HG03439 (cell line): Measurements from ENCODE around the gene HOXC12.

Source experiments
- ATAC-seq: cut with Tn5 transposase; IDR thresholded peaks from one replicate; pipeline ENCODE4 v1.9.1; 2021; ENCODE audit warnings: mild to moderate bottlenecking, moderate library complexity; ENCODE audit not compliant: unreplicated experiment

Gene HOXC12

GRCh38 chr12:53940443-53941014 is 14.2 kb upstream of the HOXC12 start:
- no peak for ATAC-seq

GRCh38 chr12:53941187-53941586 is 13.5 kb upstream of the HOXC12 start:
- ATAC-seq = no peak

DNA sequence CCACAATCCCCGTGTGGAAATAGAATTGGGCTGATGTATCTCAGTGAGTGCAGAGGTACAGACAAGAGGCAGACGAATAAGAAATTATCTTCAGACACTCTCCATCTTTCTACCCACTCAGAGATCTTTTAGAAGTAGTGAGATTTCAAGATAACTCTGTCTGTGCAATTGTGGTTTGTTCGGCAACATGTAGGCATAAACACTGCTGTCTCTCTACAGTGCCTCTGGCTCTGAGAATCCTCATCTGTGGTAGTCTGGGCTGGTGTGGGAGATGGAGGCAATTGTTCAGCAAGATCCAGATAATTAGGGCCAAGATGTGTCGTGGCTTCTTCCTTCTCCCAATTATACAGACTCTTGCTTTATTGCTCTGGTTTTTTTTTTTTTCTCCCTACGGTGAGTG is 13.0 kb upstream of the HOXC12 start:
- no peak for ATAC-seq

- no peak for ATAC-seq
Observed at GRCh38 chr12:53942467-53942997, 12.2 kb upstream of the HOXC12 start.

DNA sequence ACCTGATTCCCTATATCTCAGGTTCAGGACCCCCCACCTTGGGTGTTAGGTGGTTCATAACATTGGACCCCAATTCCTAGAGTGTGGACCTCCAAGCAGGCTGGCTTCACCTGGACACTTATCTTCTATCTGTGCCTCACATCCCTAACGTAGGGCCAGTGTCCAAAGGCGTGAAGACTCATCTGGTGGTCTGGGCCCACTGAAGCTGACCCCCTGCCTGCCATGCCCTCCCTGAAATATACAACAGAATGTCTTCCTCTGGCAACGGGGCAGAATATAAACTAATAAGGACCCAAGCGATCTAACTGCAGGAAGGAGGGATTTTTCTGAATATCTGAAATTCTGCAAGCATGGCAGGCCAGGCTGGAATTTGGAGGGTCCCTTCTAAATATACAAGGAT is 10.5 kb upstream of the HOXC12 start:
- ATAC-seq = no peak

- ATAC-seq = no peak
Observed at GRCh38 chr12:53944907-53945847, 9.5 kb upstream of the HOXC12 start.

DNA sequence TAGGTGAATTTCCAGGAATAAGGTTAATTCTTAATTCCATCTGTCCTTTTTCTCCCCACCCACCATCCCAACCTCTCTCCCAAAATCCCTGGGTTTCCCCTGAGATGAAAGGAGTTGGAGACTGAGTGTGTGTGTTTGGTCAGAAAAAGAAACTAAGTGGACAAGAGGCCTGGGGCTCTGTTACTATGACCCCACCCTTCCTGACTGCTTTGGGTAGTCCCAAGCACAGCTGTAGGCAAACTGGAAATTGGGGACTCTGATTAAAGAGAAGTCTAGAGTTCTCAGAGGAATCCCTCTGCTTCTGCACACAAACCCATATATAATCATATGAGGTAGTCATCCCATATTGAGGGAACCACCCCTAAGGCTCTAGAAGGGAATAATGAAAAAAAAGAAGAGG is 7.0 kb upstream of the HOXC12 start:
- ATAC-seq = no peak

DNA sequence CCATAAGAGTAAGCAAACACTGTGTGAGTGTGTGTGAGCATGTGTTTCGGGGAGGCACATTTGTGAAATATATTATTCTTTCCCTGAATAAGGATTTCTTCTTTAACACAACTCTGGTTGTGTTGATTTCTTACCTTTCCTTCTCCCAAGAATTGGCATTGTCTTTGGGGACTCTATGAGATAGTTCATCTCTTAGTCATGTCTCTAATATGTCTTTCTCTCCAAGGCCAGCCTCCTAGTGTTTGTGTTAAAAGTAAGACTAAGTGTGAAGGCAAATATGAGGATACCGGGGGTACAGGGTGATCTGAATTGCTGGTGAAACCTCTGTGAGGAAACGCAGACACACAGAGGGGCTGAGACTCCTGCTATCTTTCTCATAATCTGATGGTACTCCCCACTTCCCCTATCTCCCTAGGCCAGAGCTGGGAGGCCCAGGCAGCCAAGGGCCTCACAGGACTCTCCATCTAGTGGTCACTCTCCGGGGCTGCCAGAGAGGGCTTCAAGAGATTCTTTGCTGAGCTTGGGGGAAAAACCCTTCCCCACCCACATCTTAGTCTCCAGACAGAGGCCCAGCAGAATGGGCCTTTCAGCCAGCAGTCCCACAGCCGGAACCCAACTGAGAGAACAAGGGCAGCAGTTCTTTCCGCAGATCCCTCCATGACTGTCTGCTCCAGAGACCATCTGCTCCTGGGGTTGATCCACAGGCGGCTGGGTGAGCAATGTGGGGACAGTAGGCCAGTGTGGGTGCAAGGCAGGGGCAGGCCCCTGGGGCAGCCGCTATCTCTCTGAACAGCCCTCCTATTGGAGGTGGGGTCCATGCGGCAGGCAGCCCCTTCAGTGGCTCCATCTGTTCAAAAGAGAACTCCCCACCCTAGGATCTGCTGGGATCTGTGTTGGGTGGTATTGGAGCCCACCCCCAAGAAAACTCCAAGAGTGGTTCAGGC is 5.8 kb upstream of the HOXC12 start:
- no peak for ATAC-seq

DNA sequence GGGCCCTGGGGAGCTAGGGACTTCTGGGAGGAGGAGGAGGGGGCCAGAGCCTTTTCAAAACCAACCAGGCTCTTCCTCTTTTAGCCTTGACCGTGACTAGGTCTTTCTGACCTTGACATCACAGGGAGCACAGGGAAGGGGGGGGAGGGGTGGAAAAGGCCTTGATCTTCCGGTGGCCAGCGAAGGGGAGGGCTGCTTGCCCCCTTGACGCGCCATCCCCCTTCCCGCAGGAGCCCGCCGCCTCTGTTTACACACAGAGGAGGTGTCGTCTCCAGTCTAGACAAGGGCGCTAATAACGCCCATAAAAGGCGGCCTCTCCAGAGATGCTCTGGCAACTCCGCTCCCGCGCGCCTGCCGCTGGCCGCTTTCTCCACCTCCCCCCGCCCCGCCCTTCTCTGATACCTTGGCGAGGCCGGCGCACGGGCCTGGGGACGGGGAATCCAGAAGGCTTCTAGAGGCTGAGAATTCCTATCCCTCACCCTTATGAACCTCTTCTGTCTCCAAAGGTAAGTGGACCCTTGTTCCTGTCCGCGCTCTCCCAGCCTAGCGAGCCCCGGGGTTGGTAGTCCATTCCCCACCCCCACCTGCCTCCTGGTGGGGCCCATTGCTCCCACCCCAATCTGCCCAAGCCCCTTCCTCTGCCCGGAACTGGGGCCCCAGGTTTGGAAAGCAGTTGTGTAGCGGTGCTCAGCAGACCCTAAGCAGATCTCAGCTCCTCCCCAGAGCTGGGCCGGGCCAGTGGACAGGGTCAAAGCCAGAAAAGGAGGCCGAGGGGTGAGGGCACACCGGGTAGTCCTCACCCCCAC is 4.9 kb upstream of the HOXC12 start:
- ATAC-seq = no peak

DNA sequence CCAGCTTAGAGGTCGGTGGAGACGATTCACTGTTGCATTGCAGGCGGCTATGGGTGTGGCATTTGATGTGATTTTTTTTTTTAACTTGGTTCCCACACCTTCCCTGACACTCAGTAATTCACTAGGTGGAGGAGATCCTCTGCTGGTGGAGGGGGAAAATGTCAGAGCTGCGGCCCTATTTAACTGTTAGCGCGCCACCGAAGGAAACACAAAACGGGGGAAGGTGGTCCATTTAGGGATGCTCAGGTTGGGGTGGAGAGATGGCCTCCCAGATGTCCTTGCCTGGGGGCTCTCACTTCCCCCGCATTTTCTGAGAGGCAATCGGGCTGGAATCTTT is 4.3 kb upstream of the HOXC12 start:
- no peak for ATAC-seq

- no peak for ATAC-seq
Observed at GRCh38 chr12:53950789-53951576, 3.7 kb upstream of the HOXC12 start.

DNA sequence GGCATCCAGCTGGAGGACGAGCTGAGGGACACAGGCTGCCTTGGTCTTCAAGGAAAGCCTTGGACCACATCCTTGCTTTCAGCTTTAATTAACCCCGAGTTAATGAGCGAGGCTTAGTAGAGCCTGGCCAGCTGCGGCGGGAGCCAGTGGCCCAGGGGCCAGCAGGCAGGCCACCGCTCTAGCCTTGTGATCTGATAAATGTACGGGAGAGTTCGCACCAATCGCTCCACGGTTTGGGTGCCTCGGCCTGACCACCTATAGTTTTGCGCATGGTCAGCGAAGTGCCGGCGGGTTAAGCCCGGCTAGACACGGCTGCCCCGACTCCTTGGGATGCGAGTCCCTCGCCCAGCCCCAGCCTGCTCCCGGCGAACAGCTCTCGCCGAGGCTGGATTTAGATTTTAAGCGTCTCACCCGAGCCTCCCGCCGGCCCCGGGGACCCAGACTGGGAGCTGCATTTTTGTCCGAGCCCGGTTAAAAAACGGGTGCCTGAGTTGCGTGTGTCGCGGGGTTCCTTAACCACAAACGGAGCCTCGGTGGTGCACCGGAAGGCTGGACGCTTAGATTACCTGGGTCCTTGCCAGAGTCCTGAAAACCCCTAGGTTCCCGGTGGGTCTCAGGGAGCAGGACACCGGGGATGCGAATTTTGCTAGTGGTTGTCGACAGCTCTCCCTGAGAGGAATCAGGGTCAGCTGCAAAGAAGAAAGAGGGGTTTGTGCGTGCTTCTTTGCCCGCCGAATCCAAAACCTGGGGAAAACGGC is 2.9 kb upstream of the HOXC12 start:
- no peak for ATAC-seq

DNA sequence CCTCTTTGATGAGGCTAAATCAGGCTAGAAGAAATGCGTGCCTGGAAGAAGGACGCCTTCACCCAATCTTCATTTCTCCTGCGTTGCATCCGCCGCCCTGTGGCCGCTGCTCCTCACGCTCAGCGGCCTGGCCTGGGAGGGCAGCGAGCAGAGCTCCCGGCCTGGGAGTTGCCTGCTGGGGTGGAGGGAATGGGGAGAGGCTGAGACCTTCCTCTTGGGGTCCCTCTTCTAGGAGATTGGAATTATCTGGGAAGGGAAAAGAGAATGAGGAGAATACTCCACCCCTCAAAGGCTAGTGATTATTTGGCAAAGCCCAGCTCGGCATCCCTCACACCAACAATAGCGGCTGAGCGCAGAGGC is 2.4 kb upstream of the HOXC12 start:
- no peak for ATAC-seq

DNA sequence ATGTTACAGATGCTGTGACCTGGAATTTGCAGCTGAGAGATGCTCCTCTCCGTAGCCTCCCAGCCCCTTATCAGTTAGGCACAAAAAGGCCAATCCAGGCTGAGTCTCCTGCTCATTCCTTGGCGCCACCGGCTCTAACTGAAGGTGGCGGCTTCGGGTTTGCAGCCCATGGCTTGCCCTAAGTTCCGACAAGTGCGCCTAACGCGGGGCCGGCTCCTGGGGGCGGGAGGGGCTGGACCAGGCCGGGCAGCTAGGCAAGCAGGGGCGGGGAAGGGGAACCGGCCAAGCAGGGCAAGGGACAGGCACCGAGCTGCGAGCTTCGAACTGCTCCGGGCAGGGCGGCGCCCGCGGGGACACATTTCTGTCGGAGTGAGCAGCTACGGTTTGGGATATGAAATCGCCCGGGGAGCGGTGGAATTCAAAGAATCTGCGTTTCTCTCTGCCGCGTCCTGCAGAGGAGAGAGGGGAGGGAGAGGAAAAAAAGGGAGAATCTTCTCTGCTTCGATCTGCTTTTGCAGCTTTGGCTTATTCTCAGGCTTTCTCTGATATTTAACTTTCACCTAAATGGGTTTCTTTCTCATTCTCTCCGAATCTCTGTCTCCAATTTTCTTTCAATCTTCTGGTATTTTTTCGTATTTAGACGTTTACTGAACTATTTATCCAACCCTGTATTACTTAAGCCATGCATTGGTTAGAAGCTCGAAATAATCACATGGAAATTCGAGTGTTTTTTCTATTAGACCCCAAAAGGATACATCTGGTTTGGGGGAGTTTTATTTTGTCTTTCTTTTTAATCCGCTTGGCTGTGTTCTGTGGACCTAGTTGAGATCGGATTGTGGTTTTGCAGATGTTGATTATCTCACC is 1.6 kb upstream of the HOXC12 start:
- no peak for ATAC-seq

GRCh38 chr12:53953831-53954693 is 641 bp upstream of the HOXC12 start:
- ATAC-seq = no peak

GRCh38 chr12:53955036-53955775 is 503 bp downstream of the HOXC12 start:
- no peak for ATAC-seq
